GM18858 (cell line): ENCODE results near the gene PDXDC1.
"Not testable (repeated sequence)": the region's sequence is repeated elsewhere in the genome, so short reads cannot be mapped to it uniquely, and the experiment has no call there.

Source experiments
- ATAC-seq: cut with Tn5 transposase; IDR thresholded peaks from one replicate; pipeline ENCODE4 v1.9.1; 2021; ENCODE audit not compliant: unreplicated experiment

Gene PDXDC1

DNA sequence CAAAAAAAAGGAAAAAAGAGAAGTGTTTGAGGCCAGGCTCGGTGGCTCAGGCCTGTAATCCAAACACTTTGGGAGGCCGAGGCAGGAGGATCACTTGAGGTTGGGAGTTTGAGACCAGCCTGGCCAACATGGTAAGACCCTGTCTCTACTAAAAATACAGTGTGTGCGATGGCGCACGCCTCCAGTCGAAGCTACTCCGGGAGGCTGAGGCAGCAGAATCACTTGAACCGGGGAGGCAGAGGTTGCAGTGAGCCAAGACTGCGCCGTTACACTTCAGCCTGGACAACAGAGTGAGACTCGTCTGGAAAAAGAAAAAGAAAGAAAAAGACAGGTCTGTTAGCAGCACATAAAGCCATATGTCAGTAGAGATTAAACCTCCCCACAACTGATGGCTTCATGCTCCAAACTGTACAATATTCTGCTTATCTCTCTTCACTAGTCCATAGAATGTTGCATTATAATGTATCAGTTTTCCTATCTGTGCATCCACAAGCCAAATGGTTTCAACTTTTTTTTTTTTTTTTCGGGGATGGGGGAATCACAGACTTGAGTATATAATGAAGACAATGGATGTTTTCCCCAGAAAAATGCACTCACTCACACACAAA lies 3.1 kb upstream of the PDXDC1 start:
- not testable (repeated sequence) for ATAC-seq

DNA sequence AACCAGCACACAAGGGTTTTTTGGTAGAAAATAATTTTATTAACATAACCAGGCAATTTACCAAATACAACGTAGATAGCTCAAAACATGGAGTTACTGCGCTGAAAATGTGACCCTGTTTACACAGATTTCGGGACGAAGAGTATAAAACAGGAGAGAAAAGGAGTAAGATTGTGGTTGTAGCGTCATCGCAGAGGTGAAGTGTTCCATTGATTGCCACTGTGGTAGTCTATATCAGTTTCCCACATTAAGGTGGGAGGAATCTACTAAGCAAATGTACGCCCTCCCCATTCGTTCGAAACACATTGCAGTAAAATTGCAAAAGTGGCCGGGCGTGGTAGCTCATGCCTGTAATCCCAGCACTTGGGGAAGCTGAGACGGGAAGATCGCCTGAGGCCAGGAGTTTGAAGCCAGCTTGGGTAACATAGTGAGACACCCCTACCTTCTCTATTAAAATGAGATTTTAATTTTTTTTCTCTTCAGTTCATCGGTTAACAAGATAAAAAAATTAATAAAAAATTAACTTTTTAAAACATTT lies 972 bp upstream of the PDXDC1 start:
- not testable (repeated sequence) for ATAC-seq

DNA sequence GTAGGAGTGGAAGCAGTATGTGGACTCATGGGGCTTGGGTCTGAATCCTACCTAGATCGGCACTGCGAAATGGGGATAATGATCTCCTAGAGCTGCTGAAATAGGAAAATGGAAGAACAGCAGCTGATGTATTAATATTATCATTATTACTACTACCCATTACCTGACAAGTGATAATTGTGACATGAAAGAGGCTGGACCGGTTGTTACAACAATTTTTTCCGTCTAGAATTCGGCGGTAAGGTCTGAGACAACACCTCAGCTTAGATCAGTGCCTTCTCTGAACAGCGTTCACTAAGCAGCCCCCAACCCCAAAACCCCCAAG lies 533 bp upstream of the PDXDC1 start:
- ATAC-seq = not testable (repeated sequence)

DNA sequence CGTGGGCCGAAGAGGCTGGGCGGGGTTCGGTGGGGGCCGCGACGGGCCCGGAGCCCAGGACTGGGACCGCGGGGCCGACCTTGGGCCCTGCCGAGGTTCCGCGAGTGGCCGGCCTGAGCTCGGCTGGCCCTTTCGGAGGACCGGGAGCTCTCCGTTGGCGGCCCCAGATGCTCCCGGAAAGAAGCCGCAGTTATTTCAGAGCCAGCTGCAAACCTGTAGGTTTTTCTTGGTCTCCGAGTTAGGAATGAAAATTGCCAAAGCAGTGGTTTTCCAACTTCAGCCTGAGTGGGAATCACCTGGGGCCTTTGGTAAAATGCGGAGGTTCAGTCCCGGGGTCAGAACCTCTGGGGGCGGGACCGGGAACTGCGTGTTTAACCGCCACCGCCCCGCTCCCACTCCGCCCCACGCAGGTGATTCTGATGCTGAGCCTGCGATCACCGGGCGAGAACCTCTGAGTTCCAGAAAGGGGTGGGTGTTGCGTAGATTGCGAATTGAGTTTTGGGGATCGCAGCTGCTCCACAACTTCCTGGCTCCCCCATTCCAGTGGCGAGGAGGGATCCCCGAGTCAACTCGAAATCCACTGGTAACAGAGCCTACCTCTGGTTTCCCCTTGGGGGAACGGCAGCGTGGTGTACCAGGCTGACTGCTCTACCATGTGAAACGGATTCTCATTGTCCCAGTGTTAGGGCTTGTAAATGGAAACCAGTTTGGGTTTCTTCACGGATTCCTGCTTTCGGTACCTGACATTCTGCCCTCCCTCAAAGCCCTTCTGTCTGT lies 780 bp downstream of the PDXDC1 start:
- not testable (repeated sequence) for ATAC-seq

GRCh38 chr16:14976971-14977736 lies 2.3 kb downstream of the PDXDC1 start:
- ATAC-seq = not testable (repeated sequence)

DNA sequence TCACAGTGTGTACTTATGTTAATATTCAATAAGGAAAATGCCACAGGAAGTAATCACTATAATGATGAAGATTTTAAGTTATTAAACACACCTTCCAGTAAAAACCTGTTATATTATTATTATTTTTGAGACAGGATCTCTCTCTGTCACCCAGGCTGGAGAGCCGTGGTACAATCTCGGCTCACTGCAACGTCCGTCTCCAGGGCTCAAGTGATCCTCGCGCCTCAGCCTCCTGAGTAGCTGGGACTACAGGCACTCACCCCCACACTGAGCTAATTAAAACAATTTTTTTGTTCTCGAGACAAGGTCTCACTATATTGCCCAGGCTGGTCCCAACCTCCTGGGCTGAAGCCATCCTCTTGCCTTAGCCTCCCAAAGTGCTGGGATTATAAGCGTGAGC lies 3.5 kb downstream of the PDXDC1 start:
- not testable (repeated sequence) for ATAC-seq

DNA sequence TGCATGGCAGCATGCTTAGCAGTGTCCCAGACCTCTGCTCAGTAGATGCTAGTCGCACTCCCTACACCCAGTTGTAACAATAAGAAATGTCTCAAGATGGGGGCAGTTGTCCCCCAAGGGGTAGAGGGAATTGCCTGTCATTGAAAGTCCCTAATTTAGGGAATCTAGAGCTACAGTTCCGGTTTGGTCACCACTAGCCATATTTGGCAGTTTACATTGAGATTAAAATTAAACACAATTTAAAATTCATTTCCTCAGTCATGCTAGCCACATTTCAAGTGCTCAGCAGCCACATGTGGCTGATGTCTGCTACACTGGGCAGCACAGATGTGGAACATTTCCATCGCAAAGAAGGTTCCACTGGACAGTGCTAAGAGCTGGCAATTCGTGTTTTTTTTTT lies 4.1 kb downstream of the PDXDC1 start:
- not testable (repeated sequence) for ATAC-seq

GRCh38 chr16:14981234-14981633 lies 6.4 kb downstream of the PDXDC1 start:
- not testable (repeated sequence) for ATAC-seq

DNA sequence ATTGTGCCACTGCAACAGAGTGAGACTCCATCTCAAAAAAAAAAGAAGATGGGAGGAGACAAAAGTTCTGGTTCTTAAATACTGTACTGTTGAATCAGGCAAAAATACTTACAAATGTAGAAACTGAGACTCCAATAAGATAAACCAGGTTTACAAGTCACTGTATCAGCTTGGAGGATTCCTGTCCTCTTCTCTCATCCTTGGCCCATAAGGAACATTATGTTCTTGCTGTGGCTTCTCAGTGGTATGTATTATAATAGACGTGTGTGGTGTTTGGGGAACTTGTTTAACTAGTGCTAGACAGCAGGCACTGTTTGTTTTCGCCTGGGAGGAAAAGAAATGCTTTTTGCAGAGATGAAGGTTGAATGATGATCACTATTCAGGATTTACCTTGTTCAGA lies 7.7 kb downstream of the PDXDC1 start:
- not testable (repeated sequence) for ATAC-seq

DNA sequence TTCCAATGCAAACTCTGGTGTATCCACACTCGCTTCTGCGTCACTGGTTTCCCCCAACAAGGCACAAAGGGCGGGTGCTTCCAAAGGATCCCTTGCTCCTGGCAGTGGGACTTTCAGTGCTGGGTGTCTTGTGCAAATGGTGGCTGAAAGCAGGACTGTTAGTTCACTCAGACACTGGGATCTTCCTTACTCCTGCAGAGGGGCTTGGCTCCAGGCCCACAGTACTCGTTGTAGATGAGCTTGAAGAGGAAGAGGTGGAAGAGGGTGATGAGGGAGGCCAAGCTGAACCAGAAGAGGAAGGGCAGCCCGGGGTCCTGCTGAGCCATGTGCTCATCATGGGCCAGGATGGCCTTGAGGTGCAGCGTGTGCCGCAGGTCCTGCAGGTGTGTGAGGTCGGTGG lies 13.3 kb downstream of the PDXDC1 start:
- ATAC-seq = not testable (repeated sequence)

DNA sequence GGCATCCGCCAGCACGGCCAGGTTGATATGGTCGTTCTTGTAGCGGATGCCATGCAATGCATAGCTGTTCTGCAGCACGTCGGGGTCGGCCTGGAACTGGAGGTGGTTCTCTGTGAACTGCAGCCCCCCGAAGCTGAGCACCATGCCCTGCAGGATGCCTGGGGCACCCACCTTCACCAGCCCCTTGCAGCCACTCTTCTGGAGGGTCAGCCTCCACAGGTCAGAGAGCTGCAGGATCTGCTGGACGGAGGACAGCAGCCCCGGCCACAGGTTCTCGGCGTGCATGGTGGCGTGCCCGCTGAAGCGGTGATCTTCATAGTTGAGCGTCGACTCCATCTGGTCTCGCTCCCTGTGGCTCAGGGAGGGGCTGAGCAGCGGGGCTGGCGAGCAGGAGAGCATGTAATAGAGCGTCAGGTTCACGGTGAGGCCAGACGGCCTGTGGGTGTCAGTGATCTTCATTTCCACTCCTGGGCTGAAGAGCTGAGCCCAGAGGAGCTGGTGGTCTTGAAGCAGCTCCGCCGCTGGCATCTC lies 13.9 kb downstream of the PDXDC1 start:
- not testable (repeated sequence) for ATAC-seq

DNA sequence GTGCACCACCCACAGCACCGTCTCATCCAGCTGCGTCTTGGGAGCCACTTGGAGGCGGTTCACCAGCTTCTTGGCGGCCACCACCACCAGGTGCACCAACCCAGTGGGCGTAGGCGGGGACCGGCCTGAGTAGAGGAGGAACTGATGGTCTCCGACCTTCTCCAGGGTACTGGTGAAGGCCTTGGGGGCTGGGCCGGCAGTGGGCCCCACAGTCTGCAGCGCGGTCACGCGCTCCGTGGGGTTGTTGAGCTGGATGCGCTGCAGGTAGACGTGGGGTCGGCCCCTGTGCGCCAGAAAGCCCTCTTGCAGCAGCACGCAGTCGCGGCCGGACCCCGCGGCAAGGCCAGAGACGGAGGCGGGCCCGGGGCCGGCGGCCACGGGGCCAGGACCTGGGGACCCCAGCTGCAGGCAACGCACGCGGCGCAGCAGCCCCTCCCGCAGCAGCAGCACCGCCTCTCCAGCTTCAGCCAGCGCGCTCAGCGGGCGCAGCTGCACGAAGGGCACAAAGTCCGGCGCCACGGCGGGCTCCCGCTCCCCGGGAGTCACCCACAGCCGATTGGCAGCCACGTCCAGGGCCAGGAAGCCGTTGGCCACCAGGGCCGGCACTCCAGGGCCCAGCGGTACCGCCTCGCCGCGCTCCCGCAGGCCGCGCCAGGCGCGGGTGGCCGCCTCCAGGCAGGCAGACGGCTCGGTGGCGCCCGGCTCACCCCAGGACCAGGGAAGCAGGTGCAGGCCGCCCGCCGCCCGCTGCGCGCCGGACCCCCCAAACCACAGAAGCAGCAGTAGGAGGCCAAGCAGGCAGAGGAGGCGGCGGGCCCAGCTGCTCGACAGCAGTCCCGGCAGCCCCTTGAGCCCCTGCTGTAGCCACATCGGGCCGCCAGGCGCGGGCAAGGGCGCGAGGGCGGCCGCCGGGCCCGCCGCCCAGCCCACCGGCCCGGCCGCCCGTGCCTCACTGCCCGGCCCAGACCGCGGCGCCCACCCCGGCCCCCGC lies 14.8 kb downstream of the PDXDC1 start:
- not testable (repeated sequence) for ATAC-seq

DNA sequence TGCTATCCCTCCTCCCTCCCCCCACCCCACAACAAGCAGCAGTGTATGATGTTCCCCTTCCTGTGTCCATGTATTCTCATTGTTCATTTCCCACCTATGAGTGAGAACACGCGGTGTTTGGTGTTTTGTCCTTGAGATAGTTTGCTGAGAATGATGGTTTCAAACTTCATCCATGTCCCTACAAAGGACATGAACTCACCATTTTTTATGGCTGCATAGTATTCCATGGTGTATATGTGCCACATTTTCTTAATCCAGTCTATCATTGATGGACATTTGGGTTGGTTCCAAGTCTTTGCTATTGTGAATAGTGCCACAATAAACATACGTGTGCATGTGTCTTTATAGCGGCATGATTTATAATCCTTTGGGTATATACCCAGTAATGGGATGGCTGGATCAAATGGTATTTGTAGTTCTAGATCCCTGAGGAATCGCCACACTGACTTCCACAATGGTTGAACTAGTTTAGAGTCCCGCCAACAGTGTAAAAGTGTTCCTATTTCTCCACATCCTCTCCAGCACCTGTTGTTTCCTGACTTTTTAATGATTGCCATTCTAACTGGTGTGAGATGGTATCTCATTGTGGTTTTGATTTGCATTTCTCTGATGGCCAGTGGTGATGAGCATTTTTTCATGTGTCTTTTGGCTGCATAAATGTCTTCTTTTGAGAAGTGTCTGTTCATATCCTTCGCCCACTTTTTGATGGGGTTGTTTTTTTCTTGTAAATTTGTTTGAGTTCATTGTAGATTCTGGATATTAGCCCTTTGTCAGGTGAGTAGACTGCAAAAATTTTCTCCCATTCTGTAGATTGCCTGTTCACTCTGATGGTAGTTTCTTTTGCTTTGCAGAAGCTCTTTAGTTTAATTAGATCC lies 18.7 kb downstream of the PDXDC1 start:
- ATAC-seq = not testable (repeated sequence)

GRCh38 chr16:14996702-14997101 lies 21.9 kb downstream of the PDXDC1 start:
- not testable (repeated sequence) for ATAC-seq

DNA sequence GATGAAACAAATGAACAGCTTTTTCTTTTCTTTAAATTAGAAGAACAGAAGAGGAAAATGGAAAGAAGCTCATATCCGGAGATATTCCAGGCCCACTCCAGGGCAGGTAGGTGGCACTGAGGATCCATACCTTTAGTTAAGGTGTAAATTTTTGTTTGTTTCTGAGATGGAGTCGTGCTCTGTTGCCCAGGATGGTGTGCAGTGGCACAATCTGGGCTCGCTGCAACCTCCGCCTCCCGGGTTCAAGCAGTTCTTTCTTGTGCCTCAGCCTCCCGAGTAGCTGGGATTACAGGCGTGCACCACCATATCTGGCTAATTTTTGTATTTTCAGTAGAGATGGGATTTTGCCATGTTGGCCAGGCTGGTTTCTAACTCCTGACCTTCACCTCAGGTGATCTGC lies 23.5 kb downstream of the PDXDC1 start:
- ATAC-seq = not testable (repeated sequence)

- ATAC-seq = not testable (repeated sequence)
Observed at GRCh38 chr16:14999845-15000244, 25.0 kb downstream of the PDXDC1 start.

DNA sequence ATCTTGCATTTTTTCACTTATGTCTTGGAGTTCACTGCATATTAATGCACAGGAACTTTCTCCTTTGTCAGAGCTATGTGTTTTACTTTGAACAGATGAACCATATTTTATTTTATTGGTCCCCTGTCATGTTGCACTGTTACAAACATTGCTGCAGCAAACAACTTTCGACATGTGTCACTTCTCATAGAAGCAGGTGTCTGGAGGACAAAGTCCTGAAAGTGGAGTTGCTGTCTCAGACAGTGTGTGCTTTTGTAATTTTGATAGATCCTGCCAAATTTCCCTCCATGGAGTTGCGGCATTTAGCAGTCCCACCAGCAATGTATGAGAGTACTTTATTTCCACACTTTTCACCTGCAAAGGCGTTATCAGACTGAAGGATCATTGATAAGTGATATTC lies 27.6 kb downstream of the PDXDC1 start:
- ATAC-seq = not testable (repeated sequence)

DNA sequence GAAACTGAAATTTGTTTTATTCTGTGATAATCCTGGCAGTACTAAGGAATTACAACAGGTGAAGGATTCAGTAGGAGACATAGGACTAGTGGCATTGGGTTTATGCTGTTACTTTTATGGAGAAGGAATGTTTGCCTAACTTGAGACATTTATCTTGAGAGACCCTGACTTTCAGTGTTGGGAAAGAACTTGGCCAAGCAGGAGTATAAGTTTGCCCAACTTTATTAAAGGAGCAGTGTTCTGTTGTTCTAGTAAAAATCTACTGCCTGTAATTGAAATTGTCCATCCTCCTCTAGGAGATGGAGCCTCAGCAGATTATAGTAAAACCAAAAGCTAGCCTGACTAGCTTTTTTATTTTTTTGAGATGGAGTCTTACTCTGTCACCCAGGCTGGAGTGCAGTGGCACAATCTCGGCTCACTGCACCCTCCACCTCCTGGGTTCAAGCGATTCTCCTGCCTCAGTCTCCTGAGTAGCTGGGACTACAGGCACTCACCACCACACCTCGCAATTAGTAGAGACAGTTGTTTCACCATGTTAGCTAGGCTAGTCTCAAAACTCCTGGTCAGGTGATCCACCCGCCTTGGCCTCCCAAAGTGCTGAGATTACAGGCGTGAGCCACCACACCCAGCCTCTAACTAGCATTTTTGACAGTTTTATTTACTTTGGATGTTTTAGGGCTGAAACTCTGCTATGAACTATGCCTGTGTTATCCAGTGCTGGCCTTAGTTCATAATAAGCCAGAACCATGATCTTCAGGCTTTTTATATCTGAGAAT lies 30.7 kb downstream of the PDXDC1 start:
- ATAC-seq = not testable (repeated sequence)
